ENCODE results near the gene WT1. TPM values are rescaled to one million over a fixed set of nuclear protein-coding genes. Genes with fewer than 3 reads are reported as not detected.

Gene WT1
- total and polyA plus RNA-seq, 2 donors from 2014 or later = 0.66 to 15.0 TPM

GRCh38 chr11:32391479-32391878 lies 43.9 kb downstream of the WT1 start:
- H3K9me3 ChIP-seq (ENCODE audit: control insufficient read depth in 2 of 3, insufficient read depth in 1 of 3, low read length in 3 of 3) = no peaks in the 10 kb centered on the region
- intact Hi-C loops (cut with DNase I) = no loop called here
- H3K4me3 ChIP-seq (ENCODE audit: low read length in 3 of 3) = no peak overlapping the region
- H3K27ac ChIP-seq (ENCODE audit: low read depth in 2 of 2, low read length in 2 of 2) = no peak overlapping the region
- H3K9ac ChIP-seq (ENCODE audit: low read length in 3 of 3) = no peak overlapping the region
- FAIRE-seq (no peak), DNase-seq (no peak)
- H3K36me3 ChIP-seq (ENCODE audit: control insufficient read depth in 2 of 3, insufficient read depth in 3 of 3, low read length in 3 of 3) = peaks cover 0 to 2% (median 0%) of the 10 kb centered on the region in 3 donors
- TF ChIP-seq, protein P1, sequence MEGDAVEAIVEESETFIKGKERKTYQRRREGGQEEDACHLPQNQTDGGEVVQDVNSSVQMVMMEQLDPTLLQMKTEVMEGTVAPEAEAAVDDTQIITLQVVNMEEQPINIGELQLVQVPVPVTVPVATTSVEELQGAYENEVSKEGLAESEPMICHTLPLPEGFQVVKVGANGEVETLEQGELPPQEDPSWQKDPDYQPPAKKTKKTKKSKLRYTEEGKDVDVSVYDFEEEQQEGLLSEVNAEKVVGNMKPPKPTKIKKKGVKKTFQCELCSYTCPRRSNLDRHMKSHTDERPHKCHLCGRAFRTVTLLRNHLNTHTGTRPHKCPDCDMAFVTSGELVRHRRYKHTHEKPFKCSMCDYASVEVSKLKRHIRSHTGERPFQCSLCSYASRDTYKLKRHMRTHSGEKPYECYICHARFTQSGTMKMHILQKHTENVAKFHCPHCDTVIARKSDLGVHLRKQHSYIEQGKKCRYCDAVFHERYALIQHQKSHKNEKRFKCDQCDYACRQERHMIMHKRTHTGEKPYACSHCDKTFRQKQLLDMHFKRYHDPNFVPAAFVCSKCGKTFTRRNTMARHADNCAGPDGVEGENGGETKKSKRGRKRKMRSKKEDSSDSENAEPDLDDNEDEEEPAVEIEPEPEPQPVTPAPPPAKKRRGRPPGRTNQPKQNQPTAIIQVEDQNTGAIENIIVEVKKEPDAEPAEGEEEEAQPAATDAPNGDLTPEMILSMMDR (IDR thresholded peaks at IDR 0.05; ENCODE audit: borderline replicate concordance, extremely low read depth, insufficient read depth) = no peak
- no peaks in the 10 kb centered on the region for H3K4me1 ChIP-seq (ENCODE audit: control insufficient read depth in 2 of 3, insufficient read depth in 2 of 3, low read depth in 1 of 3, low read length in 3 of 3)
- H3K27me3 ChIP-seq (ENCODE audit: control insufficient read depth, insufficient read depth, low read length) = no peaks in the 10 kb centered on the region

GRCh38 chr11:32390712-32391111 lies 44.6 kb downstream of the WT1 start:
- intact Hi-C loops (cut with DNase I) = no loop called here

DNA sequence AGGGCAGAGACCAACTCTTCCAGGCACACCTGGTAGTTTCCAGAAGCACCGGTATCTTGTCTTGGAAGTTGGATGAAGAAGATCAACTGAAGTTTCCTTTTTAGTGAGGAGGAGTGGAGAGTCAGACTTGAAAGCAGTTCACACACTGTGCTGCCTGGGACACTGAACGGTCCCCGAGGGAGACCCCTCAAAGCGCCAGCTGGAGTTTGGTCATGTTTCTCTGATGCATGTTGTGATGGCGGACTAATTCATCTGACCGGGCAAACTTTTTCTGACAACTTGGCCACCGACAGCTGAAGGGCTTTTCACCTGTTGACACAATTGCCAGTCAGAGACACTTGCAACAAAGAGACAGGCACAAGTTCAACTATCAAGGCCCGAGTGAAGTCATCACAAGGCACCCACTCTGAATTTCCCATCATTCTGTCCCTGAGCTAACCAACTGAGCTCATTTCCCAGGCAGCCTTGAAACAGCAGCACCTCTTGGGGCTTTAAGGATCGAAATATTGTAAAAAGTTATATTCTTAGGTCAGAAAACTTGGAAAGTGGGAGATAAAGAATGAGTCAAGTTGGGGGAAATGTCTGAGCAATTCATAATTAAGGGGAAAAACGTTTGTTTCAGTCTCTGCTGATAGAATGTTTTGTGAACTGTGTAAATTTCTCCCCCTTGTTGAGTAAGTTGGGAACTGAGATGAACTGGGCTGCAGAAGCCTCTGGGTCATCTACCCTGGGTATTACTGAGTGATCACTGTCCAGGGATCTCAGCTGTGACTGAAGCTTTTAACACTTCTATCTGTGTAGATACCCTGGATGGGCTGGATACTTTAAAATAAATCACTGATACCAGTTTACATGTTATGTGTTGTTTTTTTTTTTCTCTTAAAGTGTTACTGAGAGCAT lies 46.2 kb downstream of the WT1 start:
- no peak for FAIRE-seq
- H3K9ac ChIP-seq (ENCODE audit: low read length in 3 of 3) = no peak overlapping the region
- H3K27ac ChIP-seq (ENCODE audit: low read depth in 2 of 2, low read length in 2 of 2) = no peak overlapping the region
- H3K27me3 ChIP-seq (ENCODE audit: control insufficient read depth, insufficient read depth, low read length) = no peaks in the 10 kb centered on the region
- intact Hi-C loops (cut with DNase I) = no loop called here
- no peak overlapping the region for H3K4me3 ChIP-seq (ENCODE audit: low read length in 3 of 3)
- H3K4me1 ChIP-seq (ENCODE audit: control insufficient read depth in 2 of 3, insufficient read depth in 2 of 3, low read depth in 1 of 3, low read length in 3 of 3) = no peaks in the 10 kb centered on the region
- no peak for DNase-seq
- TF ChIP-seq, protein P1 (IDR thresholded peaks at IDR 0.05; ENCODE audit: borderline replicate concordance, extremely low read depth, insufficient read depth) = no peak
- H3K9me3 ChIP-seq (ENCODE audit: control insufficient read depth in 2 of 3, insufficient read depth in 1 of 3, low read length in 3 of 3) = no peaks in the 10 kb centered on the region
- peaks cover 0 to 6% (median 0%) of the 10 kb centered on the region in 3 donors for H3K36me3 ChIP-seq (ENCODE audit: control insufficient read depth in 2 of 3, insufficient read depth in 3 of 3, low read length in 3 of 3)

More at GRCh38 chr11:32390712-32391111, 44.6 kb downstream of the WT1 start:
- DNase-seq (no peak), FAIRE-seq (no peak)
- Histone ChIP-seq H3K4me3 (ENCODE audit: low read length in 3 of 3) (no peak overlapping the region), H3K4me1 (ENCODE audit: control insufficient read depth in 2 of 3, insufficient read depth in 2 of 3, low read depth in 1 of 3, low read length in 3 of 3) (no peaks in the 10 kb centered on the region), H3K27me3 (ENCODE audit: control insufficient read depth, insufficient read depth, low read length) (no peaks in the 10 kb centered on the region), H3K9ac (ENCODE audit: low read length in 3 of 3) (no peak overlapping the region), H3K36me3 (ENCODE audit: control insufficient read depth in 2 of 3, insufficient read depth in 3 of 3, low read length in 3 of 3) (peaks cover 0 to 6% (median 0%) of the 10 kb centered on the region in 3 donors), H3K27ac (ENCODE audit: low read depth in 2 of 2, low read length in 2 of 2) (no peak overlapping the region), H3K9me3 (ENCODE audit: control insufficient read depth in 2 of 3, insufficient read depth in 1 of 3, low read length in 3 of 3) (no peaks in the 10 kb centered on the region)
- TF ChIP-seq, protein P1 (IDR thresholded peaks at IDR 0.05; ENCODE audit: borderline replicate concordance, extremely low read depth, insufficient read depth) = no peak
